Left ventricle myocardium superior (tissue), 1 donor: ENCODE results near the gene XG. TPM values are rescaled to one million over a fixed set of nuclear protein-coding genes. Genes with fewer than 3 reads are reported as not detected.
A peak's percentile ranks its signal among the peaks of the same experiment; 100 is the strongest.
"Not testable (repeated sequence)": the region's sequence is repeated elsewhere in the genome, so short reads cannot be mapped to it uniquely, and the experiment has no call there.

Experiments
- ATAC-seq: fragments of 200-7000 bp; cut with Tn5 transposase; one replicate; pipeline ENCODE4 v1.9.1; 2020; ENCODE audit warnings: mild to moderate bottlenecking, moderate library complexity
- DNase-seq: peaks from one replicate; pipeline ENCODE4 v3.0.0-alpha.2; 2020
- intact Hi-C: fragments of 100-400 bp; cut with micrococcal nuclease; formaldehyde crosslinking; loops from one replicate; pipeline ENCODE4 v1.11.0; 2022
- total RNA-seq: library from RNA; stranded (reverse); fragmentation: NEBNext Ultra II Directional; extraction: Animal tissue kit (Norgen Biotek cat#: 25700); gene quantifications from one replicate; pipeline ENCODE4 v1.2.1, GENCODE V29; 2021
- donor health status: DM: no; HTN: yes; CAD: no; lungs with severe emphysema.

XG gene
- total RNA-seq, 1 donor from 2014 or later: 0.32 TPM

DNA sequence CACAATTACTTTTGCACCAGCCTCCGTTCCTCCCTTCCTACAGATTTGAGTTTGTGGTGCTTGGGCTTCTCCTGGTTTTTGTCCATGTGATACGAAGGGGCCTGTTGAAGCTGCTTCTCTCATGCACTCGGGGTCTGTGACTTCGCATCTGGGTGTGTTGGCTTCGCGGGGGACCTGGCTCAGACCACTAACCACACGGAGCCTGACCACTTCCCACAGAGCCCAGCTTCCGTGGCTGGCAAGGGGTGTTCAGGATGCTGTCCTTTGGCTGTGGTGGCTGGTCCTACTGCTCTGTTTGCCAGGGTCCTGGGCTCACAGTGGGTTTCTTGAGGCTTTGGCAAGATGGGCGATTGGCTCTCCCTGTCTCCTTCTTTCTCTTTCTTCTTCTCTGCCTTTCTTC, 19.8 kb upstream of the XG start:
- intact Hi-C loops: no loop called here
- no peak for ATAC-seq
- DNase-seq: no peak

DNA sequence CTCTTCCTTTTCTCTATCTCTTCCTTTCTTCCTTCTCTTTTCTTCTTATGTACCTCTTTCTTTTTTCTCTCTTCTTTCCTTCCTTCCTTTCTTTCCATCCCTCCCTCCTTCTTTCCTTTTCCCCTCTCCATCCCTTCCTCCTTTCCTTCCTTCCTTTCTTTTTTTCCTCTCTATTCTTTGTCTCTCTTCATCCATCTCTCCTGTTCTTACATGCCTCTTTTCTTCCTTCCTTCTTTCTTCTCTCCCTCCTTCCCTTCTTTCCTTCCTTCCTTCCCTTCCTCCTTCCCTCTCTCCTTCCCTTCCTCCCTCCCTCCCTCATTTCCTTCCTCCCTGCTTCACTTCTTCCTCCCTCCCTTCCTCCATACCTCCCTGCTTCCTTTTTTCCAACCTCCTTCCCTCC, 19.2 kb upstream of the XG start:
- intact Hi-C loops: no loop called here
- no peak for ATAC-seq
- no peak for DNase-seq

DNA sequence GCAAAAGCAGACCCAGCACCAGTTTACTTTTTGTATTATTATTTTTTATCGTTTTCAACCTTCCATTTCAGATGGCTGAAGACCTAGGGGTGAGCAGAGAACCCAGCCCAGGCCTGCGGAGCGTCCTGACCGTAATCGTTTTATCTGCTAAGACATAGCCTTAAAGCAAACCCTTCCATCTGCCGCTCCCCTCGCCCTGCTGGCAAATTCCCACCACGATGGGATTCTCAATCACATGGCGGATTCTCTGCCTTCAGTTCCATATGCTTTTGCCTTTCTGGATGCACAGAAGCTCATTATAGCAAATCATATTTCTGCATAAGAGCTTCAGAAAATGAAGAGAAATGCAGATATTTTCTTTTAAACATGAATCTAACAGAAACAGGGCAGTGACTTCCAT, 18.6 kb upstream of the XG start:
- ATAC-seq (no peak), DNase-seq (no peak)
- intact Hi-C loops: no loop called here

DNA sequence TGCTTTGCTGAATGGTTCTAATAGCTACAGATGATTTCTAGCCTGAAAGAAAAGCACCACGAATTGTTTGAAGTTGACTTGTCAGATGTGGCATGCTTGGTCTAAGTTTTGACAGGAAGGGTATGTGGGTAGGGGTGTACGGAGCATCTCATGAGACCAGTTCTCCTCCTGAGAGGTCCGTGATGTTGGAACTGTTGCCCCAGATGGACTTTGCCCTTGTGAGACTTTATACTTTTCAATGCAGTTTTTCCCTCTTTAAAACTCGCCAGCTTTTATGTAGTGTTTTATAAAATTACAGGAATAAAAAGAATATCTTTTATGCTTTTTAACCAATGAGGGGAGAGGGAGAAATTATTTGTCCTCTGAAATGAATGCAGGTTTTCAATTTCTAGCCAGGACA, 16.6 kb upstream of the XG start:
- intact Hi-C loops: no loop called here
- DNase-seq (no peak), ATAC-seq (no peak)

DNA sequence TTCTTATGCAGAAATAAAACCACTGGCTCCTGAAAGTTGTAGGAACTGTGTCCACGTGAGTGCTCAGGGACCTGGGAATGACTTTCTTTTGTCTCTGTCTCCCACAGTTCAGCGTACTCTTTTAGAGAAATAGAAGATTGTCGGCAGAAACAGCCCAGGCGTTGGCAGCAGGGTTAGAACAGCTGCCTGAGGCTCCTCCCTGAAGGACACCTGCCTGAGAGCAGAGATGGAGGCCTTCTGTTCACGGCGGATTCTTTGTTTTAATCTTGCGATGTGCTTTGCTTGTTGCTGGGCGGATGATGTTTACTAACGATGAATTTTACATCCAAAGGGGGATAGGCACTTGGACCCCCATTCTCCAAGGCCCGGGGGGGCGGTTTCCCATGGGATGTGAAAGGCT, 11.2 kb upstream of the XG start:
- ATAC-seq (no peak), DNase-seq (no peak)
- intact Hi-C loops: no loop called here

DNA sequence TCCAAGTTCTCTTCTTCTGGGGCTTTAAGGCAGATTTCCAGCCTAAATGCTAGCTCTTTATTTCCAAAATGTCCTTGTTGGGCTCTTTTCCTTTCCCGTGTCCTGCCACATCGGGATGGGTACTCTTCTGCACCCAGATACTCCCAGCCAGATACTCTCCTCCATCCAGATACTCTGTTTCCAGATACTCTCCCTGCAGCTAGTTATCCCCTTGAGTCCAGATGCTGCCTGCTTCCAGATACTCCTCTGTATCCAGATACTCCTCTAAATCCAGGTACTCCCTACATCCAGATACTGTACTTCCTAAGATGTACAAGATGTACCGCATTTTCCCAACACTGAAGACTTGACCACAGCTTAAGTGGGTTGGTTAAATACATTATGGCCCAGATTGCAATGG, 10.5 kb upstream of the XG start:
- ATAC-seq (no peak), DNase-seq (no peak)
- intact Hi-C loops: no loop called here

DNA sequence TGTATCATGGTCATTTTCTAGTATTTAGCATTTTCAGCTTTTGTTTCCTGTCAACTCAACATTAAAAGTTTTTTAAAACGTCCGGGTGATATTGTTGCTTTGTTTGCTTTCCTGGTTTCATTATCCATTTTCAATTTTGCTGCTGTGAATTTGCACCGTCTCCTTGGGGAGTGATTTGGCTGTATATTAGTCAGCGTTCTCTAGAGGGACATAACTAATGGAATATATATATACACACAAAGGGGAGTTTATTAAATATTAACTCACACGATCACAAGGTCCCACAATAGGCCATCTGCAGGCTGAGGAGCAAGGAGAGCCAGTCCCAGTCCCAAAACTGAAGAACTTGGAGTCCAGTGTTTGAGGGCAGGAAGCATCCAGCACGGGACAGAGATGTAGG, 5.6 kb upstream of the XG start:
- intact Hi-C loops, ATAC-seq, DNase-seq: not testable (repeated sequence)

DNA sequence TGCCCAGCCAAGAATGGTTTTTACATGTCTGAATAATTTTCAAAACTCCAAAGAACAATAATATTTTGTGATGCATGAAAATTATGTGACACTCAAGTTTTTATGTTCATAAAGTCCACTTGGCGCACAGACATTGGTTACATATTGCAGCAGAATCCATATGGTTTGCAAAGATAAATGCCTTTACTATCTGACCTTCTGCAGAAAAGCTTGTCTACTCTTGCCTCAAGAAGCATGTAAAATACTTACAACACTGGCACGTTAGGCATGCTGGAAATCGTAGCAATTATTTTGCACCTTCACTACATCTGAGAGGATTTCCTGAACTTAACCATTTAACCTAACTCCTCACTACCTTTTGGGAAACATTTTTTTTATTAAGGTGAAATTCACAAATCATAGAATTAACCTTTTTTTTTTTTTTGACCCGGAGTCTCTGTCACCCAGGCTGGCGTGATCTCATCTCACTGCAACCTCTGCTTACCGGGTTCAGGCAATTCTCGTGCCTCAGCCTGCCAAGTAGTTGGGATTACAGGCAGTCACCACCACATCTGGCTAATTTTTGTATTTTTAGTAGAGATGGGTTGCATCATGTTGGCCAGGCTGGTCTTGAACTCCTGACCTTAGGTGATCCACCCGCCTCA, 3.5 kb upstream of the XG start:
- ATAC-seq (no peak), DNase-seq (no peak)
- intact Hi-C loops: no loop called here

DNA sequence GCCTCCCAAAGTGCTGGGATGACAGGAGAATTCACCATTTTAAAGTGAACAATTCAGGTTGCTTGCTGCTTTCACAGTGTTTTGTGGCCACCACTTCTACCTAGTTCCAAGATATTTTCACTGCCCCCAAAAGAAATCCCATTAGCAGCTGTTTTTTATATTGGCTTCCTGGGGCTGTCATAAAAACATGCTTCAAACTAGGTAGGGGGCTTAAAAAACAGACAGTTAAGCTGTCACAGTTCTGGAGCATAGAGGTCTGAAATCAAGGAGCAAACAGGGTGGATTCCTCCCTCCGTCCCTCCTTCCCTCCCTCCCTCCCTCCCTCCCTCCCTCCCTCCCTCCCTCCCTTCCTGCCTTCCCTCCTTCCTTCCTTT, 3.0 kb upstream of the XG start:
- DNase-seq (no peak), ATAC-seq (no peak)
- intact Hi-C loops: no loop called here

DNA sequence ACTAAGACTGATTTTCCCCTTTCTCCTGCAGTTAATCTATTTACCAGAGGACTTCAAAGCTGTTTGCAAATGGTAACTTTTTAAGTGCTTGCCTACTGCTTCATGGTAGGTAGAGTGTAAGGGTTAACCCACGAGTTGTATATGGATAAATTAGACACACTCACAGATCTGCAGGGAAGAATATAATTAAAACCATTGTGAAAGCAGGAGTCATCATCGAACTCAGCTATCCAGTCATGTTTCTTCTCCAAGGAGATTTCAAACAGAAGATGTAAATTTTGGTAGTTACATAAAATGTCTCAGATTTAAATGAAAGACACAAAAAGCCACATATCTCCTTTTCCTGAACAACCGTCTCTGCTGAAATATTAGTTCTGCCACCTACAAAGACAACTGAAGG, 549 bp upstream of the XG start:
- intact Hi-C loops: no loop called here
- ATAC-seq (no peak), DNase-seq (no peak)

DNA sequence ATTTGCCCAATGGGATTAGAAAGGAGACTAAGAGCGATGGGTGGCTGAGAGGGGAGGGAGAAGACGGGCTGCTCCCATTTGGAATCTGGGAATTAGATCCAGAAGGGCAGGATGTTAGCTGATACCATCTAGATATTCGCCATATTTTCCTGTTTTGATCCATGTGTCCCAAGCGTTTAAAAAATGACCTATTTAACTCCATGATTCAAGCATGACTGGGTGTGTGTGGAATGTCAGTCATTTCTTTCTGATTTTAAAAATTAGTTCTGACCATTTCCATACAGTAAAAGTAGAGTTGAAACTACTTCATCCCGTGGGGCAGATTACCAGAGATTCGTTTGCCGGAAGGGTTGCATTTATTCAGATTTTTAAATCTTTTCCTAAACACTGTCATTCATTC, 601 bp downstream of the XG start:
- intact Hi-C loops, DNase-seq, ATAC-seq: not testable (repeated sequence)

DNA sequence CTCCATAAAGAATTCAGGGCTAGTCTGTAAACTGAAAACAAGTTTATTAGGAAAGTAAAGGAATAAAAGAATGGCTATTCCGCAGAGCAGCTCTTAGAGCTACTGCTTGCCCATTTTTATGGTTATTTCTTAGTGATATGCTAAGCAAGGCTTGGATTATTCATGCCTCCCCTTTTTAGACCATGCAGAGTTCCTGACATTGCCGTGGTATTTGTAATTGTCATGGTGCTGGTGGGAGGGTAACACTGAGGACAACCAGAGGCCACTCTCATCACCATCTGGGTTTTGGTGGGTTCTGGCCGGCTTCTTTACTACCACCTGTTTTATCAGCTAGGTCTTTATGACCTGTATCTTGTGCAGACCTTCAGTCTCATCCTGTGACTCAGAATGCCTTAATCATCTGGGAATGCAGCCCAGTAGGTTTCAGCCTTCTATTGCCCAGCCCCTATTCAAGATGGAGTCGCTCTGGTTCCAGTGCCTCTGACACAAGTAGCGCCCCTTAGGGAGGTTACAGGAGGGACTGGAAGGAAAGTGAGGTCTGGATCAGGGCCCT, 3.4 kb downstream of the XG start:
- ATAC-seq, DNase-seq, intact Hi-C loops: not testable (repeated sequence)

DNA sequence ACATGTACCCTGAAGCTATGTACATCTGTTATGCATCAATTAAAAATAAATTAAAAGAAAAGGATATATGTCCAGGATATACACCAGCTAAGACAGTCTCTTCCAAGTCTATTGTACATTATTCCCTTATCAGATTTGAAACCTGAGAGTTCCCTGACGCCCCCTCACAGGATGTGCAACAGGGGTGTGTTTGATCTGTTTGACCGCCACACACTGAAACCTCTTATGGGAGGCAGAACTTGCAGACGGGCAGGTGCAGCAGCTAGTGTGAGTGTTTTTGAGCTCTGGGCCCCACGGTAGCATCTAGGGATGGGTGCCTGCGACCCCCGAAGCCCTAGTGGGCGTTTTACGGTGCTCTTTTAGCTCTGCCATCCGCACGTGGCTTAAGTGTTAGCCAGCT, 4.7 kb downstream of the XG start:
- intact Hi-C loops: no loop called here
- DNase-seq: no peak
- no peak for ATAC-seq

DNA sequence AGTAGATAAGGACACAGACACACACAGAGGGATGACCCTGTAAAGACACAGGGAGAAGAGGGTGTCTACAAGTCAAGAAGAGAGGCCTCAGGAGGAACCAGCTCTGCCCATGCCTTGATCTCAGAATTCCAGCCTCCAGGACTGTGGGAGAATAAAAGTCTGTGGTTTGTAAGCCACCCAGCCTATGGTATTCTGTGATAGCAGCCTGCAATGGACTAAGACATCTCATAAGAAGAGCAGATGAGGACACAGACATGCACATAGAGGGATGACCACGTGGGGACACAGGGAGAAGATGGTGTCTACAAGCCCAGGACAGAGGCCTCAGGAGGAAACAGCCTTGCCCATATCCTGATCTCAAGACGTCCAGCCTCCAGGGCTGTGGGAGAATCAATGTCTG, 9.4 kb downstream of the XG start:
- intact Hi-C loops: no loop called here
- DNase-seq (no peak), ATAC-seq (no peak)

DNA sequence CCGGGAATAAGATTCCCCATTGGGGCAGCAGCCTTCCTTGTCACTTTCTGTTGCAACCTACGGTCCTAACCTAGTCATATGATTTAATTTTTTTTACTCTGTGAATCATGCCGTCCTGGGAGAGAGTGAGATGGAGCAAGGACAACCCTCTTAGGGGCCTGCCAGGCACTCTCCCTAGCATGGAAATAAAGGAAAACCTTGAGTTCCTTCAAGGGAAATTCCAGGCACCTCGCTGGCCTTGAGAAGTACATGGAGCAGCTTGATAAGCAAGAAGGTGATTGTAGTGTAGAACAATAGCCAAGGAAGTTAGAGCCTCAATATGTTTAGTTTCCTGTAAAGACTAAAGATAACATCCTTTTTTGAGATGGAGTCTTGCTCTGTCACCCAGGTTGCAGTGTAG, 10.8 kb downstream of the XG start:
- ATAC-seq, DNase-seq, intact Hi-C loops: not testable (repeated sequence)

DNA sequence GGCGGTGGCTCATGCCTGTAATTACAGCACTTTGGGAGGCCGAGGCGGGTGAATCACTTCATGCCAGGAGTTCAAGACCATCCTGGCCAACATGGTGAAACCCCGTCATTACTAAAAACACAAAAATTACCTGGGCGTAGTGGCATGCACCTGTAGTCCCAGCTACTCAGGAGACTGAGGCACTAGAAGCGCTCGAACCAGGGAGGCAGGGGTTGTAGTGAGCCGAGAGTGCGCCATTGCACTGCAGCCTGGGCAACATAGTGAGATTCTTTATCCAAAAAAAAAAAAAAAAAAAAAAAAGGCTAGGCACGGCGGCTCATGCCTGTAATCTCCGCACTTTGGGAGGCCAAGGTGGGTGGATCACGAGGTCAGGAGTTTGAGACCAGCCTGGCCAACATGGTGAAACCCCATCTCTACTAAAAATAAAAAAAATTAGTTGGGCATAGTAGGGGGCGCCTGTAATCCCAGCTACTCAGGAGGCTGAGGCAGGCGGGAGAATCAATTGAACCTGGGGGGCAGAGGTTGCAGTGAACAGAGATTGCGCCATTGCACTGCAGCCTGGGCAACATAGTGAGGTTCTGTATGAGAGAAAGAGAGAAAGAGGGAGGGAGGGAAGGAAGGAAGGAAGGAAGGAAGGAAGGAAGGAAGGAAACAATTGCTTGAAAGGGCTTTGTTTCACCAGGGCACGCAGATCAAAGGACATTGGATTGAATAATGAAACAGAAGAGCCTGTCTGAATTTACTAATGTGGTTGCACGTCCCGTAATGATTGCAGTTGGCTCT, 13.1 kb downstream of the XG start:
- not testable (repeated sequence) for ATAC-seq, DNase-seq

DNA sequence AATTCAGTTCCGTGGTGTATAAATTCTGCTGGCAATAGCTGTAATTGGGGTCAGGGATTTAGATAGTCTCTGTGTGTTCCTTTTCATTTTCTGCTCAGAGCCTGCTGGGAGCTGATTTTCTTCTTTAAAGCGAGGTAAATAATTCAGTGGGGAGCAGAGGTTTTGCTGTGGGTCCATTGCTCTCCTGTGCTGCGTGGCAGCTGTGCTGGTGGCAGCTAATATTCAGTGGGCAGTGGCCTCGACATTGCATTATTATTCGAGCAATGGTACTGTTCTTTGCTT, 13.7 kb downstream of the XG start:
- ATAC-seq: no peak
- intact Hi-C loops: no loop called here
- DNase-seq: no peak

More for the DNA sequence above, 13.1 kb downstream of the XG start:
- intact Hi-C loops: not testable (repeated sequence)

DNA sequence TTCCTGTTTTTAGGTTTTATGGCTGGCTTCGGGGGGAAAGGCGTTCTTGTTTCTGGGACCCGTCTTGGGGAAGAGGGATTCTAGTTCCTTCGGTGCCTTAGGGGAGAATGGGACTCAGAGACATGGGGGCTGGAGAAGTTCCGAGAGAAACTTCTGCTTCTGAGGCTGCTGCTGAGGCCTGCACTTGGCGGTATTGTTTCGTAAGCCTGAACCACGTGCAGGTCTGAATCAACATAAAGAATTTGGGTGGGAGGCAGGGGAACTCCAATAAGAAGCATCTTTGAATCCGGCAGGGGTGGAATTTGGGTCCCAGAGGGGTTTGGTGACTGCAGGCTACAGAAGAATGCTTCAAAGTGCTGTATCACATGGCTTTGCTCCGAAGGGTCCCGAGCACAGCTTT, 15.1 kb downstream of the XG start:
- ATAC-seq (no peak), DNase-seq (no peak)
- intact Hi-C loops: no loop called here

DNA sequence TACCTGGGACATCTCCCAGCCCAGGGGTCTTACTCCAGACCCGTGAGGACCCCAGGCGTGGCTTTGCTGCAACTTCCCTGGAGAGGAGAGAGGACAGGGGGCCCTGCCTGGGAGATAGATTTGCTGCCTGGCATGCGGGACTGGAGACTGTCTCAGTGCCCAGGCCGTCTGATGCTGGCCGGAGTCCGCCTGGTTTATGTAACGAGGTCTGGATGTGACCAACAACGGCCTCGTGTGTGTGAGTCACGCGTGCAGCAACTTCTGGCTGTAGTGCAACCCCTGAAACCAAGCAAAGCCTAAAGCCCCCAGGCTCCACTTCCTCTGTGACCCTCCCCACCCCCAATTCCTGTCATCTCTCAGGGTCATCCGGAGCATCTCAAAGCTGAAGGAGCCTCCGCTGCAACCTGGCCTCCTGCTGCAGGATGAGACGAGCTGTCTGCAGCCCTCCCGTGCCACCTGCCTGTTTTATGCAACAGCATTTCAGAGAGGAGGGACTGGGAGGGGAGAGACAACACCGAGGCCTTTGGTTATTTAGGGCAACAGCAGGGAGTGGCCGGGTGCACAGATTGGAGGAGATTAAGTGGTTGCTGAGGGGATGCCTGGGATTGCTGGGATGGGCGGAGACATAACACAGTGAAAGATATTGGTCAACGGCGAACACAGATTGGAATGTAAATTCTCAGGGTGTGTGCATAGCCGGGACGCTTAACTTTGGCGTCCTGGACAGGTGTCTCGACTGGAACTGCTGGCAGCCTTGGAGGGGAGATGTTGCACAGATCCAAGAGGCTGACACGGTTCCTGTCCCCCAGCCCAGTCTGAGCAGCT, 16.0 kb downstream of the XG start:
- DNase-seq (peak; percentile 66), ATAC-seq (peak; percentile 94)
- intact Hi-C loops: no loop called here

DNA sequence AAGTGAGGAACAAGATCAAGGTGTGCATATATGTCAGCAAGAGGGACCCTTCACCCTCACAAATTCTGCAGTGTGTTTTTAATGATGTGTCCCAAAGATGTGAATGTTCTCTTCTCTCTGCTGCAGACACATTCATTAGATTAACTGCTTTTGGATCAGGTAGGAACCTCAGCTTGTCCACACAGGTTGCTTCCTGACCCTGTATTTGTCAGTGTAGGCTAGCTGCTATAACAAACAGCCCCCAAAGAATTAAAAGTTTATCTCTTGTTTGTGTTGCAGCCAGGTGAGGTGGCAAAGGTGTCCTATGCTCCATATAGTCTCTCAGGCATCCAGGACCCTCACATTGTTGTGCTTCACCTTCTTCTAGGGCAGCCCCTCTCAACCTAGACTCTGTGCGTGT, 17.8 kb downstream of the XG start:
- intact Hi-C loops: no loop called here
- no peak for ATAC-seq
- DNase-seq: no peak
